Liver (tissue), 9 donors: Measurements from ENCODE around the gene QRICH1. TPM values are rescaled to one million over a fixed set of nuclear protein-coding genes. Genes with fewer than 3 reads are reported as not detected.

Experiments used
- DNase-seq: peaks from one replicate; pipeline ENCODE4 v3.0.0-alpha.2; 2017; ENCODE audit warnings: low spot score
- H3K27ac ChIP-seq, 2 donors: one replicate each; pipeline ENCODE4 v1.7.0; 2013; ENCODE audit warnings: inconsistent platforms in 2 of 2, low read length in 2 of 2, control low read depth in 1 of 2, low read depth in 1 of 2, mild to moderate bottlenecking in 1 of 2
- H3K27me3 ChIP-seq, 4 donors: one replicate each; pipeline versions ENCODE4 v1.6.1 to v1.7.0; 2013; ENCODE audit warnings: low read length in 3 of 4, inconsistent platforms in 1 of 4, mild to moderate bottlenecking in 1 of 4, moderate library complexity in 1 of 4; ENCODE audit not compliant: control insufficient read depth in 4 of 4, insufficient read depth in 4 of 4
- H3K36me3 ChIP-seq, 4 donors: one replicate each; pipeline versions ENCODE4 v1.6.1 to v1.7.0; 2013; ENCODE audit warnings: low read length in 3 of 4, mild to moderate bottlenecking in 3 of 4, low read depth in 1 of 4, moderate library complexity in 1 of 4; ENCODE audit not compliant: control insufficient read depth in 4 of 4, insufficient read depth in 3 of 4
- H3K4me1 ChIP-seq, 4 donors: one replicate each; pipeline versions ENCODE4 v1.6.1 to v1.7.0; 2013; ENCODE audit warnings: low read length in 3 of 4, mild to moderate bottlenecking in 3 of 4, moderate library complexity in 1 of 4; ENCODE audit not compliant: control insufficient read depth in 4 of 4, insufficient read depth in 4 of 4
- H3K4me3 ChIP-seq, 3 donors: one replicate each; pipeline versions ENCODE4 v1.6.1 to v1.7.0; 2013; ENCODE audit warnings: low read length in 3 of 3, control low read depth in 1 of 3, low read depth in 1 of 3, mild to moderate bottlenecking in 1 of 3
- H3K9ac ChIP-seq, 2 donors: one replicate each; pipeline ENCODE4 v1.7.0; 2013; ENCODE audit warnings: low read length in 2 of 2, mild to moderate bottlenecking in 2 of 2, moderate library complexity in 2 of 2, control low read depth in 1 of 2, low read depth in 1 of 2
- H3K9me3 ChIP-seq, 4 donors: one replicate each; pipeline versions ENCODE4 v1.6.1 to v1.7.0; 2013; ENCODE audit warnings: low read length in 3 of 4; ENCODE audit not compliant: control insufficient read depth in 4 of 4
- ATF3 ChIP-seq: IDR thresholded peaks from 2 replicates; pipeline ENCODE4 v1.6.1; 2016; ENCODE audit warnings: antibody characterized with exemption
- CTCF ChIP-seq: fragments of 150-350 bp; IDR thresholded peaks from 2 replicates; pipeline ENCODE4 v1.5.1; 2017; ENCODE audit warnings: improper control_type of control experiment, low read depth, low read length; ENCODE audit not compliant: missing input control
- EGR1 ChIP-seq, 2 donors: IDR thresholded peaks; 2 replicates each; pipeline ENCODE4 v1.6.1; 2016 to 2018; ENCODE audit warnings: antibody characterized with exemption in 2 of 2, low read depth in 2 of 2
- FOXA1 ChIP-seq: IDR thresholded peaks from 2 replicates; pipeline ENCODE4 v1.6.1; 2016; ENCODE audit warnings: antibody characterized with exemption
- FOXA2 ChIP-seq: IDR thresholded peaks from 2 replicates; pipeline ENCODE4 v1.6.1; 2016; ENCODE audit warnings: antibody characterized with exemption
- GABPA ChIP-seq, 2 donors: IDR thresholded peaks in 1 of 2; conservative IDR thresholded peaks in 1 of 2; 2 replicates each; pipeline ENCODE4 v1.6.1; 2016; ENCODE audit warnings: antibody characterized with exemption in 2 of 2, mild to moderate bottlenecking in 1 of 2, moderate library complexity in 1 of 2
- HNF4A ChIP-seq, 2 donors: conservative IDR thresholded peaks; 2 replicates each; pipeline ENCODE4 v1.6.1; 2016; ENCODE audit warnings: antibody characterized with exemption in 2 of 2, mild to moderate bottlenecking in 2 of 2
- HNF4G ChIP-seq: IDR thresholded peaks from 2 replicates; pipeline ENCODE4 v1.6.1; 2016; ENCODE audit warnings: antibody characterized with exemption
- JUND ChIP-seq, 2 donors: IDR thresholded peaks; 2 replicates each; pipeline ENCODE4 v1.6.1; 2016; ENCODE audit warnings: antibody characterized with exemption in 2 of 2
- NR2F2 ChIP-seq: IDR thresholded peaks from 2 replicates; pipeline ENCODE4 v1.6.1; 2016; ENCODE audit warnings: antibody characterized with exemption
- RAD21 ChIP-seq, 2 donors: IDR thresholded peaks; 2 replicates each; pipeline ENCODE4 v1.6.1; 2016; ENCODE audit warnings: antibody characterized with exemption in 2 of 2, mild to moderate bottlenecking in 2 of 2
- RXRA ChIP-seq, 2 donors: IDR thresholded peaks; 2 replicates each; pipeline ENCODE4 v1.6.1; 2017 to 2018; ENCODE audit warnings: antibody characterized with exemption in 2 of 2, mild to moderate bottlenecking in 1 of 2
- SP1 ChIP-seq: IDR thresholded peaks from 2 replicates; pipeline ENCODE4 v1.6.1; 2018; ENCODE audit warnings: antibody characterized with exemption, mild to moderate bottlenecking
- TAF1 ChIP-seq: conservative IDR thresholded peaks from 2 replicates; pipeline ENCODE4 v1.6.1; 2016; ENCODE audit warnings: antibody characterized with exemption, mild to moderate bottlenecking
- YY1 ChIP-seq: IDR thresholded peaks from 2 replicates; pipeline ENCODE4 v1.6.1; 2016; ENCODE audit warnings: antibody characterized with exemption, mild to moderate bottlenecking
- WGBS: extraction: QIAGEN DNeasy Blood & Tissue Kit; methylation state at CpG from one replicate; pipeline ENCODE4 v1.1.7; 2013; 5-methylcytosine and 5-hydroxymethylcytosine counted together
- polyA plus RNA-seq, 2 donors: library from polyadenylated mRNA; stranded (reverse) in 1 of 2; unstranded in 1 of 2; fragments of 200-250 nt in 1 of 2; fragments of >200 nt in 1 of 2; fragmentation: Nextera tagmentation in 1 of 2; extraction: Ambion mirVana in 1 of 2; gene quantifications; one replicate each; pipeline versions ENCODE4 v1.2.1 to v1.2.3, GENCODE V29; 2013 to 2015
- total RNA-seq, 2 donors: library from RNA; depleted of rRNA; stranded (reverse); fragments of >200 nt; gene quantifications; one replicate each; pipeline ENCODE4 v1.2.3, GENCODE V29; 2014
- TF ChIP-seq, protein P1 (sequence below): IDR thresholded peaks from 2 replicates; pipeline ENCODE4 v1.6.1; 2016; ENCODE audit warnings: antibody characterized with exemption
- TF ChIP-seq, protein P2 (sequence below): IDR thresholded peaks from 2 replicates; pipeline ENCODE4 v1.6.1; 2016; ENCODE audit warnings: antibody characterized with exemption
- donor health status: healthy.
- donor health status: healthy.
- donor health status: healthy.
- donor health status: healthy.
- donor health status: healthy.

Gene QRICH1
- total and polyA plus RNA-seq, 4 donors: 17.3 to 35.1 (median 25.7) TPM

GRCh38 chr3:49122886-49123545, 29.1 kb upstream of the QRICH1 start (continued):
- TF ChIP-seq, protein P1, sequence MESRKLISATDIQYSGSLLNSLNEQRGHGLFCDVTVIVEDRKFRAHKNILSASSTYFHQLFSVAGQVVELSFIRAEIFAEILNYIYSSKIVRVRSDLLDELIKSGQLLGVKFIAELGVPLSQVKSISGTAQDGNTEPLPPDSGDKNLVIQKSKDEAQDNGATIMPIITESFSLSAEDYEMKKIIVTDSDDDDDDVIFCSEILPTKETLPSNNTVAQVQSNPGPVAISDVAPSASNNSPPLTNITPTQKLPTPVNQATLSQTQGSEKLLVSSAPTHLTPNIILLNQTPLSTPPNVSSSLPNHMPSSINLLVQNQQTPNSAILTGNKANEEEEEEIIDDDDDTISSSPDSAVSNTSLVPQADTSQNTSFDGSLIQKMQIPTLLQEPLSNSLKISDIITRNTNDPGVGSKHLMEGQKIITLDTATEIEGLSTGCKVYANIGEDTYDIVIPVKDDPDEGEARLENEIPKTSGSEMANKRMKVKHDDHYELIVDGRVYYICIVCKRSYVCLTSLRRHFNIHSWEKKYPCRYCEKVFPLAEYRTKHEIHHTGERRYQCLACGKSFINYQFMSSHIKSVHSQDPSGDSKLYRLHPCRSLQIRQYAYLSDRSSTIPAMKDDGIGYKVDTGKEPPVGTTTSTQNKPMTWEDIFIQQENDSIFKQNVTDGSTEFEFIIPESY: no peak
- TF ChIP-seq NR2F2 (no peak), RAD21 (IDR thresholded peaks at IDR 0.05) (no peak), RXRA (IDR thresholded peaks at IDR 0.05) (no peak), HNF4G (no peak), FOXA1 (no peak), TAF1 (no peak), GABPA (IDR thresholded peaks at IDR 0.05 in 1 of 2, conservative IDR thresholded peaks at IDR 0.05 in 1 of 2) (no peak)
- TF ChIP-seq, protein P2, sequence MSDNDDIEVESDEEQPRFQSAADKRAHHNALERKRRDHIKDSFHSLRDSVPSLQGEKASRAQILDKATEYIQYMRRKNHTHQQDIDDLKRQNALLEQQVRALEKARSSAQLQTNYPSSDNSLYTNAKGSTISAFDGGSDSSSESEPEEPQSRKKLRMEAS: no peak

DNA sequence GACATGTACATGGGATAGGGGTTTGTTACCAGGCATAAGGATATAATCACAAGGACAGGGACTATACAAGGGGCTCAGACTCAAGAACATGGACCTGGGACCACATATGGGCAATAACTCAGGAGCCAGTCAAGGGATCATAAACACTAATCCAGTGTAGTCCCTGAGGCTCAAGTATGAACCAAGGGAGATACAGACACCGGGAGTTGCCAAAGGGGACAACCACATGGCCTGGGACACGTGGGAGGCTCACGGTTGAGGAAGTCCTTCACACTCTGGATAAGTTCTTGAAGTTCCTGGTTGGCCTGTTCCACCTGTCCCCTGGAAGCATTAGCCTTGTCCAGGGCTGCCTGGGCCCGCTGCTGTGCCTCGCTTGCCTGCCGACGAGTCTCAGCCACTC, 28.6 kb upstream of the QRICH1 start:
- no peak for TF ChIP-seq RAD21 (IDR thresholded peaks at IDR 0.05)
- TF ChIP-seq FOXA2: no peak
- no peak for TF ChIP-seq JUND (IDR thresholded peaks at IDR 0.05)
- TF ChIP-seq GABPA (IDR thresholded peaks at IDR 0.05 in 1 of 2, conservative IDR thresholded peaks at IDR 0.05 in 1 of 2): no peak
- TF ChIP-seq, protein P2: no peak
- no peak for TF ChIP-seq NR2F2
- peaks cover 4 to 16% (median 13%) of the 10 kb centered on the region in 4 donors for H3K4me1 ChIP-seq
- WGBS: 91% methylated on average over 7 of the region's 7 CpGs
- no peak overlapping the region for H3K27ac ChIP-seq
- H3K9ac ChIP-seq: no peak overlapping the region
- peaks cover 5 to 47% (median 27%) of the 10 kb centered on the region in 4 donors for H3K36me3 ChIP-seq
- H3K4me3 ChIP-seq: no peak overlapping the region
- DNase-seq: no peak
- H3K9me3 ChIP-seq: no peaks in the 10 kb centered on the region
- H3K27me3 ChIP-seq: no peaks in the 10 kb centered on the region

GRCh38 chr3:49122022-49122421, 28.2 kb upstream of the QRICH1 start:
- Histone ChIP-seq H3K9ac (no peak overlapping the region), H3K4me1 (peaks cover 4 to 16% (median 13%) of the 10 kb centered on the region in 4 donors), H3K4me3 (no peak overlapping the region), H3K27ac (no peak overlapping the region), H3K27me3 (no peaks in the 10 kb centered on the region), H3K36me3 (peaks cover 8 to 52% (median 29%) of the 10 kb centered on the region in 4 donors), H3K9me3 (no peaks in the 10 kb centered on the region)
- WGBS: 97% methylated on average over 12 of the region's 12 CpGs
- TF ChIP-seq EGR1 (IDR thresholded peaks at IDR 0.05; ENCODE audit: low read depth in 2 of 2): no peak
- no peak for TF ChIP-seq SP1
- no peak for TF ChIP-seq RAD21 (IDR thresholded peaks at IDR 0.05)
- TF ChIP-seq TAF1: no peak
- DNase-seq: no peak

DNA sequence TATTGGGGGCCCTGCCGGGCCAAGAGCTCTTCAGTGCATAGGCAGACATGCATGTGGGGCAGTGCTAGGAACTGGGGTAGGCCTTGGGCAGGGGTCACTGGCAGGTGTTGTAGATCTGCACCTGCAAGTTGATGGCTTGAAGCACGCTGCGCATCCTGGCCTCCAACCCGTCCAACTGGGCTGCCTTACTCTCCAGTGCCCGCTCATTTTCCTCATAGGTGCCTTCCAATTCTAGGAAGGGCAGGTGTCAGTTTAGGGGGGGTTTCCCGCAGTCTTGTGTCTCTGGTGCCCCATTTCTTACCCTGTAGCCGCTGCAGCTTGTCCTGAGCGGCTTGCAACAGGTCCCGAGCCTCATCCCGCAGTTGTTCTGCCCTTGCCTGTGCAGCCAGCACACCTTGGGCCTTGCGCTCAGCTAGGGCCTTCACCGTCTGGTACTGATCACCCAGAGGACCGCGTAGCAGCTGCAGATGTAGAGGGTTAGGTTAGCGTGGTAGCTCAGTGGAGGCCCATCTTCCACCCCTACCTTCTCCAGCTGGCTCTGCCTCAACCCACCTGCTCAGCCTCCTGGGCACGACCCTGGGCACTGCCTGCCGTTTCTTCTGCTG, 27.4 kb upstream of the QRICH1 start:
- Histone ChIP-seq H3K4me3 (peak overlapping the region in 1 of 3 donors; percentile 90), H3K36me3 (peaks cover 15 to 60% (median 32%) of the 10 kb centered on the region in 4 donors), H3K27ac (peak overlapping the region; percentile 83 to 89), H3K4me1 (peaks cover 4 to 16% (median 13%) of the 10 kb centered on the region in 4 donors), H3K27me3 (no peaks in the 10 kb centered on the region), H3K9ac (no peak overlapping the region), H3K9me3 (no peaks in the 10 kb centered on the region)
- no peak for DNase-seq
- WGBS: 85% methylated on average over 17 of the region's 17 CpGs
- TF ChIP-seq, protein P2: no peak
- TF ChIP-seq FOXA1 (no peak), FOXA2 (no peak), RAD21 (IDR thresholded peaks at IDR 0.05) (no peak), TAF1 (no peak), HNF4A (conservative IDR thresholded peaks at IDR 0.05) (no peak), EGR1 (IDR thresholded peaks at IDR 0.05; ENCODE audit: low read depth in 2 of 2) (no peak), CTCF (no peak), HNF4G (no peak), SP1 (no peak), JUND (IDR thresholded peaks at IDR 0.05) (no peak), ATF3 (no peak), YY1 (no peak)
